Activated CD4-positive, alpha-beta T cell treated with anti-CD3 and anti-CD28 coated beads, Interleukin-2, amount 10 ng/mL, durations not matched to agents 24 days and 14 days (primary cell): ENCODE measurements around the gene PTPRT. TPM values are rescaled to one million over a fixed set of nuclear protein-coding genes. Genes with fewer than 3 reads are reported as not detected.

Experiments
- DNase-seq: peaks from one replicate; pipeline ENCODE4 v3.0.0; 2022
- H3K27ac Mint-ChIP-seq: one replicate; pipeline ENCODE4 v1.8.0; 2022; ENCODE audit warnings: mild to moderate bottlenecking, mixed read lengths
- H3K27me3 Mint-ChIP-seq: one replicate; pipeline ENCODE4 v1.8.0; 2022; ENCODE audit warnings: mixed read lengths
- H3K36me3 Mint-ChIP-seq: one replicate; pipeline ENCODE4 v1.8.0; 2022; ENCODE audit warnings: low read depth, mild to moderate bottlenecking, mixed read lengths
- H3K4me1 Mint-ChIP-seq: one replicate; pipeline ENCODE4 v1.8.0; 2021; ENCODE audit warnings: mixed read lengths
- H3K4me3 Mint-ChIP-seq: one replicate; pipeline ENCODE4 v1.8.0; 2022; ENCODE audit warnings: mild to moderate bottlenecking, moderate library complexity, mixed read lengths
- H3K9me3 Mint-ChIP-seq: one replicate; pipeline ENCODE4 v1.8.0; 2021; ENCODE audit warnings: mixed read lengths
- intact Hi-C: fragments of 100-400 bp; cut with micrococcal nuclease; formaldehyde crosslinking; loops from one replicate; pipeline ENCODE4 v1.15.1; 2023
- total RNA-seq: library from RNA; stranded (reverse); gene quantifications from 2 replicates; pipeline ENCODE4 v1.2.3, GENCODE V29; 2022

PTPRT gene
- total RNA-seq, 1 donor from 2014 or later, result not detected

GRCh38 chr20:42155586-42155985, 1034.1 kb downstream of the PTPRT start:
- Mint-ChIP-seq H3K27me3 (no peaks in the 10 kb centered on the region), H3K9me3 (no peaks in the 10 kb centered on the region), H3K4me1 (no peaks in the 10 kb centered on the region), H3K36me3 (no peaks in the 10 kb centered on the region), H3K27ac (no peak overlapping the region), H3K4me3 (no peak overlapping the region)
- no peak for DNase-seq
- intact Hi-C loops, result no loop called here

DNA sequence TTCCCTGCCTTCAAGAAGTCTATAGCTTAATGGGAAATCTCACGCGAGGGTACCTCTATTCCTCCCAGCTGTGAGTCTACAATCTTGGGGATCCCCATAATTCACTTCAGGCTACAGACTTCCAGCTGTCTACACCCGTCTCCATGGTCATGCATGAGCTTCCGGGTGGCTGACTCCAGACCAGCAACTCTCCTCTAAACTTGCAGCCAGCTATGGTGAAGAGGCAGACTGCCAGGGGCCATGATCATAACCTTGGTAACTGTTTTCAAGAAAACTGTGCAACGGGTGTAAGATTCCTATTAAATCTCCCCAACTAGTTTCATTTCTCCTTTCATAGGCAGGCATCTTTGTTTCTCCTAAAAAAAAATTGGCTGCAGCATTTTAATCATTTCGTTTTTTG, 1037.1 kb downstream of the PTPRT start:
- no peak for DNase-seq

GRCh38 chr20:42150230-42150629, 1039.5 kb downstream of the PTPRT start:
- H3K36me3 Mint-ChIP-seq, result no peaks in the 10 kb centered on the region
- no peaks in the 10 kb centered on the region for H3K27me3 Mint-ChIP-seq
- intact Hi-C loops, result no loop called here
- DNase-seq, result no peak
- H3K4me3 Mint-ChIP-seq, result no peak overlapping the region
- no peaks in the 10 kb centered on the region for H3K4me1 Mint-ChIP-seq
- H3K27ac Mint-ChIP-seq, result no peak overlapping the region
- no peaks in the 10 kb centered on the region for H3K9me3 Mint-ChIP-seq

More for the DNA sequence above, 1037.1 kb downstream of the PTPRT start:
- no peaks in the 10 kb centered on the region for H3K27me3 Mint-ChIP-seq
- no peak overlapping the region for H3K27ac Mint-ChIP-seq
- H3K36me3 Mint-ChIP-seq, result no peaks in the 10 kb centered on the region
- no peak overlapping the region for H3K4me3 Mint-ChIP-seq
- H3K9me3 Mint-ChIP-seq, result no peaks in the 10 kb centered on the region
- no peaks in the 10 kb centered on the region for H3K4me1 Mint-ChIP-seq
- intact Hi-C loops, result no loop called here

- DNase-seq, result no peak
- no peaks in the 10 kb centered on the region for H3K27me3 Mint-ChIP-seq
- H3K9me3 Mint-ChIP-seq, result no peaks in the 10 kb centered on the region
- no peaks in the 10 kb centered on the region for H3K4me1 Mint-ChIP-seq
- H3K36me3 Mint-ChIP-seq, result no peaks in the 10 kb centered on the region
- intact Hi-C loops, result no loop called here
- H3K4me3 Mint-ChIP-seq, result no peak overlapping the region
- H3K27ac Mint-ChIP-seq, result no peak overlapping the region
Observed at GRCh38 chr20:42138729-42139128, 1051.0 kb downstream of the PTPRT start.

- no peaks in the 10 kb centered on the region for H3K36me3 Mint-ChIP-seq
- no peaks in the 10 kb centered on the region for H3K4me1 Mint-ChIP-seq
- no peak overlapping the region for H3K4me3 Mint-ChIP-seq
- DNase-seq, result no peak
- no peak overlapping the region for H3K27ac Mint-ChIP-seq
- H3K9me3 Mint-ChIP-seq, result no peaks in the 10 kb centered on the region
- intact Hi-C loops, result no loop called here
- no peaks in the 10 kb centered on the region for H3K27me3 Mint-ChIP-seq
Observed at GRCh38 chr20:42134265-42135098, 1055.2 kb downstream of the PTPRT start.

DNA sequence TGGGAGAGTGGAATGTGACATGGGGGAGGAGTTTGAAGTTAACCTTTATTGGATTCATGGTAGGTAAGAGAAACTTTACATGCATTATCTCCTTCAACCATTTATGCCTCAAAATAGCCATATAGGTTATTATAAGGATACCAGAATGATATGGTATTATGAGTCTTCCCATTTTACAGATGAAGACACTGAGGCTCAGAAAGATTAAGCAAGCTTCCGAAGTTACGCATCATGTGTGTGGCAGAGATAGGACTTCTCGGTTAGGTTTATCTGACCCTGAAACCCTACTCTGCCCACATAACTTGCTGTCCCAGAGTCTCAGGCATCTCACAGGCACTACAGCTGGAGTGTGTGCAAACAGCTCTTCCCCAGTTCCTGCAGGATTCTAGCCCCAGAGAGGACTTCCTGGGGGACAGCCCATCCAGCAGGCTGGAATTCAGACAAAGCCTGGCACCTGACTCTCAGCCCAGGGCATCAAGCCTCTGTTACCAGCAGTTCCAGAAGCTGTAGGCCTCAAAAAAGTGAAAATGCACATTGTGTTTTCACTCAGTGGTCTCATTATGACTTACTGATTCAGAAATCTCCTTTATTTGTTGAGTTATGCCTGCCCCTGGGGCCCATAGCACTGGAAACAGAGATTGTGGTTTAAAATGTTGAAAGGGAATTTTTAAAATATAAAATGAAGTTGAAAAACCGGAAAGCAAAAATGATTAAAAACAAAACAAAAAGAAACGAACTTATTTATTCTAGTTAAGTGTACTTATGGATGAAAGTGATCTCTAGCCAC, 1058.7 kb downstream of the PTPRT start:
- Mint-ChIP-seq H3K4me3 (no peak overlapping the region), H3K4me1 (no peaks in the 10 kb centered on the region), H3K36me3 (no peaks in the 10 kb centered on the region), H3K27ac (no peak overlapping the region), H3K9me3 (no peaks in the 10 kb centered on the region), H3K27me3 (no peaks in the 10 kb centered on the region)
- no peak for DNase-seq
- intact Hi-C loops, result no loop called here

DNA sequence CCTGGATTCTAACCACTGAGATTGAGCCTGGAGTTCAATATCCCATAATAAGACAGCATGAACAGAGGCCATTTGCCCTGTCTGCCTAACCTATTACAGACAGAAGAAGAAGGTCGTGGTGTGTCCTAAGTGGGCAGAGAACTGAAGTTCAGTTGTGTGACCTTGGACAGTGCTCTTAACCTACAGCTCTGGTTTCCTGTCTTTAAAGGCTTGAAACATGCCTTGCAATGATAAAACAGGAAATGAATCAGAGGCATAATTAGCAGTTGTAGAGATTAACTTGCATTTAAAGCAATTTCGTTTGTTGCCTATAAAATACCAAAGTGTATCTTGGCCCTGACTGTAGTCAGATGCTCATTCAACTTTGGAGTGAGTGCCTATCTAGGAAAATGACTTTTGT, 1064.3 kb downstream of the PTPRT start:
- peaks cover 7% of the 10 kb centered on the region for H3K9me3 Mint-ChIP-seq
- no peaks in the 10 kb centered on the region for H3K4me1 Mint-ChIP-seq

GRCh38 chr20:42123981-42124473, 1065.7 kb downstream of the PTPRT start:
- Mint-ChIP-seq H3K36me3 (no peaks in the 10 kb centered on the region), H3K27ac (no peak overlapping the region), H3K27me3 (no peaks in the 10 kb centered on the region), H3K9me3 (peaks cover 7% of the 10 kb centered on the region), H3K4me3 (no peak overlapping the region), H3K4me1 (no peaks in the 10 kb centered on the region)
- no peak for DNase-seq
- intact Hi-C loops, result no loop called here

More for the DNA sequence above, 1064.3 kb downstream of the PTPRT start:
- H3K27me3 Mint-ChIP-seq, result no peaks in the 10 kb centered on the region
- no peak overlapping the region for H3K4me3 Mint-ChIP-seq
- no peak for DNase-seq
- no peaks in the 10 kb centered on the region for H3K36me3 Mint-ChIP-seq
- no peak overlapping the region for H3K27ac Mint-ChIP-seq
- intact Hi-C loops, result no loop called here

DNA sequence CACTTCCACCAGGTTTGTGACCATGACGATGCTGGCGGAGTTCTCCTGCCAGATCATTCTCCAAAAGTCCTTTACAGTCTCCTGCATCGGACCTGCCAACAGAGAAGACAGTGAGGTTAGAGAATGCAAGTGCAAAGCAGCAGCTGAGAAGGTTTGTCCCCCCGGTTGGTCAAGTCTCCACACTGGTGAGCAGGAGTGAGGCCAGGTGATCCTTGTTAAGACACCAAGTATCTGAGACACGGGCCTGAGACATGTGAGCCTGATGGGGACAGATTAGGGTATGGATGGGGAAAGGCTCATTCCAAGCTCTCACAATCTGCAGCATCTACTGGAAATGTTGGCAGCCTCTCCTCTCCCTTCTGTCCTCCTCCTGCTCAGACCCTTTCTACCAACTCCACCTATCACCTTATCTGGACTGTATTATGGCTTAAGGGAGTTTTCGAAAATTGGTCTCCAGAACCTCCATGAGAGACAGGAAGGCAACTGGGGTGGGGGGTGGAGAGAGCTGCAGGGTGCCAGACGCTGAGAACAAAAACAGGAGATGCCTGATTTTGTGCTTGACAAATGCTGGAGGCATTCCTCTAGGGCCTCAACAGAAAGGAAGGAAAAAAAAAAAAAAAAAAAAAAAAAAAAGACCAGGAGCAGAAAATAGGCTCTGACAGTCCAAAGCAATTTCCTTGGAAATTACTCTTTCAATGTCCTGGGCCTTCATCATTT, 1071.1 kb downstream of the PTPRT start:
- intact Hi-C loops, result no loop called here
- DNase-seq, result no peak
- Mint-ChIP-seq H3K4me3 (no peak overlapping the region), H3K36me3 (no peaks in the 10 kb centered on the region), H3K9me3 (peaks cover 2% of the 10 kb centered on the region), H3K4me1 (no peaks in the 10 kb centered on the region), H3K27ac (no peak overlapping the region), H3K27me3 (no peaks in the 10 kb centered on the region)

GRCh38 chr20:42118001-42118400, 1071.7 kb downstream of the PTPRT start:
- DNase-seq, result no peak
- no peaks in the 10 kb centered on the region for H3K36me3 Mint-ChIP-seq
- no peaks in the 10 kb centered on the region for H3K9me3 Mint-ChIP-seq
- H3K4me1 Mint-ChIP-seq, result no peaks in the 10 kb centered on the region
- H3K4me3 Mint-ChIP-seq, result no peak overlapping the region
- intact Hi-C loops, result no loop called here
- H3K27me3 Mint-ChIP-seq, result no peaks in the 10 kb centered on the region
- no peak overlapping the region for H3K27ac Mint-ChIP-seq

- no peak overlapping the region for H3K27ac Mint-ChIP-seq
Observed at GRCh38 chr20:42113236-42113635, 1076.5 kb downstream of the PTPRT start.

DNA sequence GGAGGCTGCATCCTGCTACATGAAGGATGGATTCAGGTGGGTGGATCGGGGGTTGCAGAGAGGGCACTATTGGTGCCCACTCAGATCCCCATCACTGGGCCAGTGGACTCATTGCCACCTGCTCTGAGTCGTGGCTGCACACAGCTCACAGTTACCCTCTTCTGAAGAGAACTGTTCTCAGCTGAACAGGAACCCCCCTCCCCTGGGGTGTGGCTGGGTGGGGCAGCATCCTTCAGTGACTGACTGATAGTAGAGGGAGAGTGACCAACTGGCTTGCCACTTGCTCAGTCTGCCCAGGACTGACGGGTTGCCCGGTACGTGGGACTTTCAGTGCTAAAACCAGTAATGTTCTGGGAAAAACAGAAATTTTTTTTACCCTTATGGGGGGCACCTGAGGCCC, 1077.5 kb downstream of the PTPRT start:
- no peaks in the 10 kb centered on the region for H3K27me3 Mint-ChIP-seq
- no peaks in the 10 kb centered on the region for H3K4me1 Mint-ChIP-seq
- no peak overlapping the region for H3K27ac Mint-ChIP-seq
- intact Hi-C loops, result no loop called here
- H3K4me3 Mint-ChIP-seq, result no peak overlapping the region
- no peak for DNase-seq
- no peaks in the 10 kb centered on the region for H3K36me3 Mint-ChIP-seq
- H3K9me3 Mint-ChIP-seq, result no peaks in the 10 kb centered on the region

More at GRCh38 chr20:42113236-42113635, 1076.5 kb downstream of the PTPRT start:
- H3K4me3 Mint-ChIP-seq, result no peak overlapping the region
- no peaks in the 10 kb centered on the region for H3K9me3 Mint-ChIP-seq
- H3K4me1 Mint-ChIP-seq, result no peaks in the 10 kb centered on the region
- H3K27me3 Mint-ChIP-seq, result no peaks in the 10 kb centered on the region
- H3K36me3 Mint-ChIP-seq, result no peaks in the 10 kb centered on the region
- DNase-seq, result no peak
- intact Hi-C loops, result no loop called here

DNA sequence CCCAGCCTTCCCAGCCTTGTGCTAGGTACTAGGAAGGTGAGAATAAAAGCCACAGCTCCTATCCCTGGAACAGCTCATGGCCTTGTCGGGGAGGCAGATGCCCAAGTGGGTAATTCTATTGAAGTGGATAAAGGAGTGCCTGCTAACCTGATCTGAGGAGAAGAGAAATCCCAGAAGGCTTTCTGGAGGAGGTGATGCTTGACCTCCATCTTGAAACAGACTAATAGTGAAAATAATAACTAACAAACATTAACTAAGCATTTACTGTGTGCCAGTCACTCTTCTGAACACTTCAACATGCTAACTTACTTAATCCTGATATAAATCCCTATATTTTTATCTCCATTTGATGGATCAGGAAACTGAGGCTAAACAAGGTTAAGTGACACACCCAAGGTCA, 1078.4 kb downstream of the PTPRT start:
- DNase-seq, result no peak
- no peak overlapping the region for H3K27ac Mint-ChIP-seq
- no peak overlapping the region for H3K4me3 Mint-ChIP-seq
- no peaks in the 10 kb centered on the region for H3K9me3 Mint-ChIP-seq
- H3K36me3 Mint-ChIP-seq, result no peaks in the 10 kb centered on the region
- intact Hi-C loops, result no loop called here
- no peaks in the 10 kb centered on the region for H3K4me1 Mint-ChIP-seq
- no peaks in the 10 kb centered on the region for H3K27me3 Mint-ChIP-seq

DNA sequence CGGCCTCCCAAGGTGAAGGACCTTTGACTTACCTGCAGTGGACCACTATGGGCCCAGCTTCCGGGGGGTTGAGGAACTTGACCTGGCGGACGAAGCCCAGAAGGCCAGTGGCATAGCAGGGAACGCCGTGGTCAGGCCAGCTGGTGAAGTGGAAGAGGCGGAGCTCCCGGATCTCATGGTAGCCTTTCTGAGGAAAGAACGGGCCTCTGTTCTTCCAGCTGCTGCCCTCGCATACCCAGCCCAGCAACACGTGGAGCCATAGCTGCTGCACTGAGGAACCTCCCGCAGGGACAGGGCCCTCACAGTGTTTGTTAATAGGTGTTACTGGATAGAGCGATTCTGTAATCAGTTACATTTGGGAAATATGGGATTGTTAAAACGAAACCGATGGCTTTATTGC, 1079.4 kb downstream of the PTPRT start:
- Mint-ChIP-seq H3K4me3 (no peak overlapping the region), H3K27me3 (no peaks in the 10 kb centered on the region), H3K9me3 (no peaks in the 10 kb centered on the region), H3K36me3 (no peaks in the 10 kb centered on the region), H3K27ac (no peak overlapping the region), H3K4me1 (no peaks in the 10 kb centered on the region)
- intact Hi-C loops, result no loop called here
- DNase-seq, result no peak
